SK-N-MC (cell line): ENCODE data around the gene LIPA.

ENCODE experiments used
- DNase-seq: peaks from one replicate; pipeline ENCODE4 v3.0.0-alpha.2; 2011; ENCODE audit warnings: low read depth, low spot score
- H3K27ac ChIP-seq: fragments of 200-600 bp; sonication (generic); 2 replicates; pipeline ENCODE4 v1.5.1; 2016; ENCODE audit warnings: mixed run types
- H3K36me3 ChIP-seq: fragments of 200-600 bp; sonication (generic); 2 replicates; pipeline ENCODE4 v1.6.1; 2017; ENCODE audit warnings: antibody characterized with exemption, low read length, mixed read lengths; ENCODE audit not compliant: insufficient read depth
- H3K4me3 ChIP-seq: fragments of 200-600 bp; sonication (generic); 2 replicates; pipeline ENCODE4 v1.5.1; 2016
- H3K9ac ChIP-seq: fragments of 200-600 bp; sonication (generic); 2 replicates; pipeline ENCODE4 v1.8.0; 2017; ENCODE audit warnings: mixed run types, mixed read lengths; ENCODE audit not compliant: insufficient read length
- H3K9me3 ChIP-seq: fragments of 200-600 bp; sonication (generic); 2 replicates; pipeline ENCODE4 v1.6.1; 2017; ENCODE audit warnings: low read depth, mild to moderate bottlenecking, antibody characterized with exemption, low read length, moderate library complexity, mixed read lengths
- EZH2 ChIP-seq: fragments of 200-600 bp; sonication (generic); IDR thresholded peaks from one replicate; pipeline ENCODE4 v1.6.1; 2017; ENCODE audit warnings: antibody characterized with exemption
- FOXP2 ChIP-seq: optimal IDR thresholded peaks from 2 replicates; pipeline ENCODE3; 2011; ENCODE audit warnings: mild to moderate bottlenecking, moderate library complexity; ENCODE audit not compliant: insufficient read depth; ENCODE audit errors: extremely low read length, control extremely low read depth
- POLR2AphosphoS5 ChIP-seq: IDR thresholded peaks from 2 replicates; pipeline ENCODE4 v1.6.1; 2012; ENCODE audit warnings: mild to moderate bottlenecking, low read depth, low read length, borderline replicate concordance

LIPA gene

DNA sequence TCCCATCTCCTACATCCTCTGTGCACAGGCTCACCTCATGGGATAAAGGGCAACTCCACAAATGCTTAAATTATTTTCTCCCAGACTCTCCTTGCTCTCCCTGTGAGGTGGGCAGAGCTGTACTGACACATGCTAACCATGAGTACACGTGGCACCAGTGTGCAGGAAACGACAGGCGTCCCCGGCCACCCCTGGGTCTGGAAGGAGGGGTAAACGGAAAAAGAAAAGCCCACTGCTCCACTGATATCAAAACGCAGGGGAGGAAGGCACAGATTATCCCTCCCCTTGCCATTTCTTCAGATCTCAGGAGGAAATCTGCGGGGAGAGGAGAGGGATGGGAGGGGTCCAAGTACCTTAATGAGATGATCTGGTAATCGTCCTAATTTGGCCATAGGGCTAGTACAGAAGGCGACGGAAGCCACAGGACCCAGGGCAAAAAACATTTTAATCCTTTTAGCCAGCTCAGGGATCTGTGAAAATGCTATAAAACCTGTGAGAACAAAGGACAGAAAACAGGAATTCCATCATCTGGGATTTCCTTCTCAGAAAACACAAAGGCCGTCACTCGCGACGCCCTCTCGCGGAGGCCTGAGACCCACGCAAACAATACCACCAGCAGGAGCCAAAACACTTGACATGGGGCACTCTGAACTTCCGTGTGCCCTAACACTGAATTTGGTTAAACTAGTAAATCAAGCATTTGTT, 26.7 kb downstream of the LIPA start:
- Histone ChIP-seq H3K4me3 (no peak overlapping the region), H3K9me3 (no peaks in the 10 kb centered on the region), H3K36me3 (no peaks in the 10 kb centered on the region), H3K9ac (no peak overlapping the region), H3K27ac (no peak overlapping the region)
- TF ChIP-seq FOXP2 (no peak), POLR2AphosphoS5 (no peak), EZH2 (no peak)
- DNase-seq = no peak

DNA sequence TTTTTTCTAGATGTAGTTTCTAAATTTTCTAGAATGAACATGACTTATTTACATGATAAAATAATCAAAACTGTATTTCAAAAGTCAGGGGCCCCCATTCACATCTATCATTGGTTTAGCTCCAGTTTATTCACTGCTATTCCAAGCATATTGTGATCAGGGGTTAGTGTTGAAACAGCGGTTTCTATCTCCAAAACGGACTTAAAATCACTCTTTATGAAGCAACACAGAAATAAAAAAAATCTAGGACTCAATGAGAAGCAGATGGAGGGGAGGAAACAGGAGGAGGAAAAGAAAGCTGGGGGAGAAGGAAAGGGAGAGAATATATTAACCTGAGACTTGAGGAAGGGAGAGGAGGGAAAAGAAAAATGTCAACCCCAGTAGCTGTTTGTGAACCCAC, 29.7 kb downstream of the LIPA start:
- no peak for TF ChIP-seq EZH2
- no peak for TF ChIP-seq FOXP2
- no peak for TF ChIP-seq POLR2AphosphoS5
- no peak overlapping the region for H3K4me3 ChIP-seq

DNA sequence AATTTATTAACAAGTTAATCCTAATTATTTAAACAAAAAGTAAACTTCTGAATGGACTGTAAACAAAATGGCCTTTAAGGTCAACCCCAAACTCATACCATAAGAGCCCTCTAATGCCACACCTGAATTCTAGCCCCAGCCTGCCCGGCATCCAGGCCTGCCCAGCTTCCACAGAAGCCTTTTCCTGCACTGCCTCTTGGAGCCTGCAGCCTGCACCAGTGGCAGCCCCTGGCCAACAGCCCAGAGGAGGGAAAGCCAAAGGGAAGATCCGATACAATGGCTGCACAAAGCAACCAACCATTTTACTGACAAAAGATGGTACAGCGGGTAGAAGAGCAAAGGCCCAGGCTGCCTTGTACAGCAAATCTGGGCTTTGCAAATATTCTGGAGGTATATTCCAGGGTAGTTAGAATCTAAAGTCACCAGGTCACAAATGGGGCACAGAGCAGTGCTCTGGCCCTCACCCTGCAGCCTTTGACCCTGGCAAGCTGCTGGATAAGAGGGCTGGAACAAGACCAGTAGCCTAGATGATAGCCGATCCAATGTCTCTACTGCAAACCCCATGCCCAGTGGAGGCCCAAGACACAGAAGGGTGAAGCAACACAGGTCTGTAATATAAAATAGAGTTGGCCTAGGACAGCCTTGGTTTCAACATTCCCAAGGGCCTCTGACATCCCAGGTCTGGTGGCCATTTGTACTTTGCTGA, 31.9 kb downstream of the LIPA start:
- Histone ChIP-seq H3K27ac (no peak overlapping the region), H3K4me3 (no peak overlapping the region), H3K9me3 (no peaks in the 10 kb centered on the region), H3K36me3 (no peaks in the 10 kb centered on the region), H3K9ac (no peak overlapping the region)
- no peak for TF ChIP-seq POLR2AphosphoS5
- no peak for DNase-seq

More for the DNA sequence above, 29.7 kb downstream of the LIPA start:
- no peak for DNase-seq
- no peaks in the 10 kb centered on the region for H3K9me3 ChIP-seq
- no peak overlapping the region for H3K27ac ChIP-seq
- no peak overlapping the region for H3K9ac ChIP-seq
- no peaks in the 10 kb centered on the region for H3K36me3 ChIP-seq

DNA sequence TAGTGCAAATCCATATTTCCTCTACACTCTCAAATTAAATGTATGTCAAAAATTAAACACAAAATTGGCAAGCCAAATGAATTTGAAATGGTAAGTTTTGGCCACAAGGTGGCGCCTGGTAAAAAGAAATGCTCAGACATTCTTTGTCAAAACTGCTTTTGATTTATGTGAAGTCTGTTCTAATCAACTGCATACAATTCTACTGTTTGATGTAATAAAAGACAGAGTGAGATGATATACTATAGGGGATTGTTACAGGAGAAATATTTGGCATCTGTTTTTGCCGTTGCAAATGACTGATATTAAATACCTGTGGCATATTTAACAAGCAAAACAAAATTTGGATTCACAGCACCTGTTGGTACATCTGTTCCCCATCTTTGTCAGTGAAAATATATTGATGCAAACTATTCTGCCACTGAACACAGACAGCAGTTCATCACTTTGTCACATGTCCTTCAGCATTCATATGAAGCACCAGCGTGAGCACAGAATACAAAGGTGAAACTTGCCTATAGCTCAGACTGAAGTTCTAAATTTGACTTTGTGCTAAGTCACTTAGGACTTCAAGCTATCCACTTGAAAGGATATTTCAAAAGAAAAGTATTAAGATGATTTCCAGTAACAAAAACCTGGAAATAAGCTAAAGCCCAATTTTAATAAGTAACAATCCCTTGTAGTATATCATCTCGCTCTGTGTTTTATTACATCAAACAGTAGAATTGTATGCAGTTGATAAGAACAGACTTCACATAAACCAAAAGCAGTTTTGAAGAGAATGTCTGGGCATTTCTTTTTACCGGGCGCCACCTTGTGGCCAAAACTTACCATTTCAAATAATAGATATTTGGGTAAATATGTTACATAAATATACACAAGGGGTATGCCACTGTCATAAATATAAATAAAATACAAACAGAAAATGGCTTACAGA, 34.3 kb downstream of the LIPA start:
- Histone ChIP-seq H3K9ac (no peak overlapping the region), H3K27ac (no peak overlapping the region), H3K4me3 (no peak overlapping the region), H3K36me3 (no peaks in the 10 kb centered on the region), H3K9me3 (no peaks in the 10 kb centered on the region)
- no peak for TF ChIP-seq EZH2
- no peak for TF ChIP-seq FOXP2
- no peak for TF ChIP-seq POLR2AphosphoS5
- DNase-seq = no peak

DNA sequence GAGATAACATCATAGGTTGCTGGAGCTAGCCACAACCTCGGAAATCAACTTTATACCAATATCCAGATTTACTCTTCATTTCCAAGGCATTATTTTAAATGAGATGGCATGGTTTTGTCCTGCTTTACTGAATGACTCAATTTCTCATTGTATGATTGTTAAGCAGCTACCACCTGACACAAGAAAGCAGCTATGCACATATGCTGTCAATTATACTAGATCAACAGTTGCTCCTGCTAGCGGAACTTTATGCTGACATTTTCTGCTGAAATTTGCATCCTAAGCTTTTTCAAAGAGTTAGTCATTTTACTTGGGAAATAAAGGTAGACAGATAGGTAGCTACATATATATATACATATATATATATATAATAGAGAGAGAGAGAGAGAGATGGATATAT, 35.5 kb downstream of the LIPA start:
- Histone ChIP-seq H3K27ac (no peak overlapping the region), H3K36me3 (no peaks in the 10 kb centered on the region), H3K9me3 (no peaks in the 10 kb centered on the region), H3K4me3 (no peak overlapping the region), H3K9ac (no peak overlapping the region)
- no peak for DNase-seq
- TF ChIP-seq EZH2 (no peak), FOXP2 (no peak), POLR2AphosphoS5 (no peak)

DNA sequence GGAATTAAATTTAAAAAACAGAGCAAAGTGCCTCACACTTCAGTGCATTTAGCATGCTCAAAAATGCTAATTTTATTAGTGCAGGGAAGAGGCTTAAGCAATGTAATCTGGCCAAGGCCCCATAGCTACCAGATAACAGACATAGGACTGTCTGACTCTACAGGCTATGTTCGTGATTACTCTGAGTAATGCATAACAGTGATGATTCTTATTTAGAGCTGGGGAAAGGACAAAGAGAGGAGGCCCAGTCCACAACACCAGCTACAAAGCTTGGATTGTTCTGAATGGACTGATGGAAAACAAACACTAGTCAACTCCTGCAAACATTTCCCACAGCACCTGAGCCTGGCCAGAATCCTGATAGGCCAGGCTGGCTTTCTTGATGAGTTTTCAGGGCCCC, 36.1 kb downstream of the LIPA start:
- H3K9ac ChIP-seq = no peak overlapping the region
- H3K4me3 ChIP-seq = no peak overlapping the region
- DNase-seq = no peak
- no peaks in the 10 kb centered on the region for H3K9me3 ChIP-seq
- TF ChIP-seq POLR2AphosphoS5 (no peak), FOXP2 (no peak), EZH2 (no peak)
- H3K27ac ChIP-seq = no peak overlapping the region
- no peaks in the 10 kb centered on the region for H3K36me3 ChIP-seq

DNA sequence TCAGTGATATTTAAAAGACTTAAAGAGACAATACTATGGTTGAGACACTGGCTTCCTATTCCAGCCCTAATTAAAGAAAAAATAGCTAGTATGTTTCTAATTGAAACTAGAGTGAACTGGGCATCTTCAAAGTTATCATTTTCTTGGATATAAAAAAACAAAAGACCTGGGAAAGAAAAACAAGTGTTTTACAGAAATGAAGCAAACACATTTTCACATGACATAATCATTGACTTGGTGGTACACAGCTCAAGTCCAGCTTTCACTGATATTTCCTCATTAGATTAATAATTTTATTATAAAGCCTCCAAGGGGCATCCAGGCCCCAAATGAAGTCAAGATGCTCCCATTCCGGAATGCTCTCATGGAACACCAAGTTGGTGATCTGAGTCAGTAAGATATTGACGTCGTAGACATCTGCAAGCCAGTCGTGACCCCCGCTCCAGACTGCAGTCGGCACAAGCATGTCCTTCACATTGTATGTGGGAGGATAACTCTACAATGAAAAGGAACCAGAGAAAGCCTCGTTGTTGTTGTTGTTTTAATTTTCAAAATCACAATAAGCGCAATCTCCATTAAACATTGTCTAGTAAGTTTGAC, 36.9 kb downstream of the LIPA start:
- no peaks in the 10 kb centered on the region for H3K9me3 ChIP-seq
- no peak overlapping the region for H3K9ac ChIP-seq
- no peak overlapping the region for H3K4me3 ChIP-seq
- no peak overlapping the region for H3K27ac ChIP-seq
- DNase-seq = no peak
- TF ChIP-seq EZH2 (no peak), POLR2AphosphoS5 (no peak), FOXP2 (no peak)
- H3K36me3 ChIP-seq = no peaks in the 10 kb centered on the region

DNA sequence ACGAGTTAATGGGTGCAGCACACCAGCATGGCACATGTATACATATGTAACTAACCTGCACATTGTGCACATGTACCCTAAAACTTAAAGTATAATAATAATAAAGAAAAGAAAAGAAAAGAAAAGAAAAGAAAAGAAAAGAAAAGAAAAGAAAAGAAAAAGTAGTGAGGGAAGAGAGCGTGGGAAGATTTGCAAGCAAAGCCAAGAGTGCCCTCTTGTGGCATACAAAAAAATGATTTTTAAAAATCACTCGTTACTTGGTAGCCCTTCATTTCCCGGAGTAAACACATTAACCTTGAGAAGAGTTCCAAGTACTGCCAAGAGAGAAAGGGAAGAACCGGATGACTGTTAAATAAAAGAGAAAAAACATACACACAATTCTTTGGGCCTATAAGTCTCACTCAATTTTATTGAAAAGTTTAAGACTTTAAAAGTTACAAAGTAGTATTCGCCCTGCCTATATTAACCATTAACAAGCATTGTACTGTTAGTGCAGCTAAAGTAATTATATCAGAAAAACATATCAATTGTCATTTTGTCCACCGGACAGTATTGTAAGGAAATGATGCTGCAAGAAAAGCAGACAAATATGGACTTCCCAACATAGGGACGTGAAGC, 38.3 kb downstream of the LIPA start:
- Histone ChIP-seq H3K9ac (no peak overlapping the region), H3K9me3 (no peaks in the 10 kb centered on the region), H3K27ac (no peak overlapping the region), H3K36me3 (no peaks in the 10 kb centered on the region), H3K4me3 (no peak overlapping the region)
- TF ChIP-seq POLR2AphosphoS5 = no peak
- no peak for TF ChIP-seq EZH2
- no peak for TF ChIP-seq FOXP2
- DNase-seq = no peak
